B cell (primary cell): ENCODE results near the gene DOK7.

Source experiments
- EZH2 ChIP-seq: IDR thresholded peaks from 2 replicates; pipeline ENCODE4 v1.6.1; 2012; ENCODE audit warnings: borderline replicate concordance, low read depth, mild to moderate bottlenecking, moderate library complexity, low read length; ENCODE audit not compliant: insufficient read depth, poor library complexity, severe bottlenecking
- TF ChIP-seq, protein P1 (sequence below): fragments of 200-600 bp; IDR thresholded peaks from one replicate; pipeline ENCODE4 v1.8.0; 2022; ENCODE audit warnings: antibody characterized with exemption, mild to moderate bottlenecking

- TF ChIP-seq, protein P1, sequence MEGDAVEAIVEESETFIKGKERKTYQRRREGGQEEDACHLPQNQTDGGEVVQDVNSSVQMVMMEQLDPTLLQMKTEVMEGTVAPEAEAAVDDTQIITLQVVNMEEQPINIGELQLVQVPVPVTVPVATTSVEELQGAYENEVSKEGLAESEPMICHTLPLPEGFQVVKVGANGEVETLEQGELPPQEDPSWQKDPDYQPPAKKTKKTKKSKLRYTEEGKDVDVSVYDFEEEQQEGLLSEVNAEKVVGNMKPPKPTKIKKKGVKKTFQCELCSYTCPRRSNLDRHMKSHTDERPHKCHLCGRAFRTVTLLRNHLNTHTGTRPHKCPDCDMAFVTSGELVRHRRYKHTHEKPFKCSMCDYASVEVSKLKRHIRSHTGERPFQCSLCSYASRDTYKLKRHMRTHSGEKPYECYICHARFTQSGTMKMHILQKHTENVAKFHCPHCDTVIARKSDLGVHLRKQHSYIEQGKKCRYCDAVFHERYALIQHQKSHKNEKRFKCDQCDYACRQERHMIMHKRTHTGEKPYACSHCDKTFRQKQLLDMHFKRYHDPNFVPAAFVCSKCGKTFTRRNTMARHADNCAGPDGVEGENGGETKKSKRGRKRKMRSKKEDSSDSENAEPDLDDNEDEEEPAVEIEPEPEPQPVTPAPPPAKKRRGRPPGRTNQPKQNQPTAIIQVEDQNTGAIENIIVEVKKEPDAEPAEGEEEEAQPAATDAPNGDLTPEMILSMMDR = no peak
- TF ChIP-seq EZH2 = no peak
Measured at GRCh38 chr4:3481113-3481531, 18.0 kb downstream of the DOK7 start.
